B cell (primary cell): ENCODE measurements around the gene RARB. TPM values are rescaled to one million over a fixed set of nuclear protein-coding genes. Genes with fewer than 3 reads are reported as not detected.

Experiments
- ATAC-seq: fragments of 200-7000 bp; cut with Tn5 transposase; one replicate; pipeline ENCODE4 v1.10.0; 2021; ENCODE audit warnings: low read depth, mild to moderate bottlenecking, moderate number of reproducible peaks, moderate library complexity
- CTCF ChIA-PET: fragments of 350-600 bp; sonication (Branson Sonifier 250); formaldehyde crosslinking; loops from one replicate; lab custom pipeline; 2021; ENCODE audit warnings: antibody characterized with exemption, inconsistent platforms; lab: Charles Lee
- POLR2A ChIA-PET: fragments of 350-600 bp; sonication (Branson Sonifier 250); formaldehyde crosslinking; loops from one replicate; lab custom pipeline; 2021; ENCODE audit warnings: antibody characterized with exemption; lab: Charles Lee
- DNase-seq: peaks from one replicate; pipeline ENCODE4 v3.0.0; 2013
- H2AFZ ChIP-seq: 2 replicates; pipeline ENCODE4 v1.6.1; 2012; ENCODE audit warnings: mild to moderate bottlenecking, low read depth, low read length; ENCODE audit not compliant: insufficient read depth, poor library complexity, severe bottlenecking
- H3K27ac ChIP-seq, 2 donors: 1 replicate in 1 of 2; 2 replicates in 1 of 2; pipeline ENCODE4 v1.5.1; 2012 to 2013; ENCODE audit warnings: low read length in 2 of 2, mild to moderate bottlenecking in 2 of 2, moderate library complexity in 1 of 2
- H3K27me3 ChIP-seq, 4 experiments: fragments of 200-600 bp in 1 of 4; sonication (generic) in 1 of 4; replicated peaks in 1 of 4; 1 replicate in 2 of 4; 2 replicates in 2 of 4; pipeline versions ENCODE4 v1.6.1 to v1.7.0; 2013 to 2016; ENCODE audit warnings: low read length in 3 of 4, mild to moderate bottlenecking in 2 of 4, mixed read lengths in 1 of 4, moderate library complexity in 1 of 4; ENCODE audit not compliant: insufficient read depth in 4 of 4, control insufficient read depth in 3 of 4; ENCODE audit errors: control extremely low read depth in 1 of 4
- H3K36me3 ChIP-seq, 2 experiments: replicated peaks in 1 of 2; 1 replicate in 1 of 2; 2 replicates in 1 of 2; pipeline versions ENCODE4 v1.6.1 to v1.7.1; 2013; ENCODE audit warnings: low read length in 1 of 2; ENCODE audit not compliant: insufficient read depth in 2 of 2, control insufficient read depth in 1 of 2; ENCODE audit errors: control extremely low read depth in 1 of 2, extremely low read depth in 1 of 2
- H3K4me1 ChIP-seq, 2 donors: fragments of 200-600 bp in 1 of 2; sonication (generic) in 1 of 2; 1 replicate in 1 of 2; 2 replicates in 1 of 2; pipeline versions ENCODE4 v1.5.1 to v1.6.1; 2013 to 2017; ENCODE audit warnings: low read length in 2 of 2; ENCODE audit not compliant: control insufficient read depth in 2 of 2, insufficient read depth in 2 of 2
- H3K4me2 ChIP-seq: replicated peaks from 2 replicates; pipeline ENCODE3; 2012; ENCODE audit warnings: mild to moderate bottlenecking, low read depth, low read length; ENCODE audit not compliant: poor library complexity, severe bottlenecking
- H3K4me3 ChIP-seq, 5 experiments: fragments of 200-600 bp in 1 of 5; sonication (generic) in 1 of 5; 1 replicate in 3 of 5; 2 replicates in 2 of 5; pipeline versions ENCODE4 v1.5.1 to v1.7.0; 2011 to 2016; ENCODE audit warnings: low read length in 4 of 5, mild to moderate bottlenecking in 4 of 5, low read depth in 2 of 5, control low read depth in 1 of 5, moderate library complexity in 1 of 5; ENCODE audit not compliant: insufficient read depth in 1 of 5; ENCODE audit errors: control extremely low read depth in 1 of 5, extremely low read depth in 1 of 5
- H3K79me2 ChIP-seq: fragments of 200-600 bp; sonication (generic); one replicate; pipeline ENCODE4 v1.6.0; 2016; ENCODE audit warnings: low read length; ENCODE audit not compliant: control insufficient read depth, insufficient read depth
- H3K9ac ChIP-seq: fragments of 200-600 bp; sonication (generic); 2 replicates; pipeline ENCODE4 v1.6.1; 2017; ENCODE audit warnings: mild to moderate bottlenecking, low read length, moderate library complexity
- H3K9me3 ChIP-seq, 3 donors: one replicate each; pipeline versions ENCODE4 v1.6.1 to v1.7.1; 2013; ENCODE audit warnings: low read length in 2 of 3; ENCODE audit not compliant: control insufficient read depth in 2 of 3, insufficient read depth in 1 of 3; ENCODE audit errors: control extremely low read depth in 1 of 3
- H4K20me1 ChIP-seq: 2 replicates; pipeline ENCODE4 v1.6.0; 2012; ENCODE audit warnings: mild to moderate bottlenecking, low read length; ENCODE audit not compliant: insufficient read depth, control insufficient read depth, poor library complexity, severe bottlenecking
- H3K27ac Mint-ChIP-seq: one replicate; pipeline ENCODE4 v1.8.0; 2021; ENCODE audit warnings: mixed read lengths
- H3K27me3 Mint-ChIP-seq: one replicate; pipeline ENCODE4 v1.8.0; 2021; ENCODE audit warnings: mixed read lengths
- H3K4me1 Mint-ChIP-seq: one replicate; pipeline ENCODE4 v1.8.0; 2021; ENCODE audit warnings: mixed read lengths
- H3K4me3 Mint-ChIP-seq: one replicate; pipeline ENCODE4 v1.8.0; 2021; ENCODE audit warnings: mixed read lengths
- H3K9me3 Mint-ChIP-seq: one replicate; pipeline ENCODE4 v1.8.0; 2022; ENCODE audit warnings: mixed read lengths; ENCODE audit not compliant: insufficient read depth
- EZH2 ChIP-seq: IDR thresholded peaks from 2 replicates; pipeline ENCODE4 v1.6.1; 2012; ENCODE audit warnings: borderline replicate concordance, low read depth, mild to moderate bottlenecking, moderate library complexity, low read length; ENCODE audit not compliant: insufficient read depth, poor library complexity, severe bottlenecking
- WGBS: methylation state at CpG from one replicate; pipeline ENCODE4 v1.1.5; 2013; ENCODE audit warnings: missing lambda C conversion rate; ENCODE audit not compliant: insufficient coverage; 5-methylcytosine and 5-hydroxymethylcytosine counted together
- intact Hi-C: fragments of 100-400 bp; cut with micrococcal nuclease; formaldehyde crosslinking; loops from one replicate; pipeline ENCODE4 v1.10.0; 2022
- polyA plus RNA-seq: library from polyadenylated mRNA; depleted of rRNA; stranded (reverse); fragments of >200 nt; gene quantifications from 2 replicates; pipeline ENCODE4 v1.2.3, GENCODE V29; 2012
- total RNA-seq, 2 donors: library from RNA; stranded (reverse); fragments of 120-200 nt in 1 of 2; gene quantifications; 1 replicate in 1 of 2; 2 replicates in 1 of 2; pipeline versions ENCODE4 v1.2.3 to v1.2.4, GENCODE V29; 2013 to 2022
- TF ChIP-seq, protein P1 (sequence below): fragments of 200-600 bp; IDR thresholded peaks from one replicate; pipeline ENCODE4 v1.8.0; 2022; ENCODE audit warnings: antibody characterized with exemption, mild to moderate bottlenecking

RARB gene
- total and polyA plus RNA-seq, 2 donors (not counting 1 experiment from before 2014, with no cell fraction given): not detected

DNA sequence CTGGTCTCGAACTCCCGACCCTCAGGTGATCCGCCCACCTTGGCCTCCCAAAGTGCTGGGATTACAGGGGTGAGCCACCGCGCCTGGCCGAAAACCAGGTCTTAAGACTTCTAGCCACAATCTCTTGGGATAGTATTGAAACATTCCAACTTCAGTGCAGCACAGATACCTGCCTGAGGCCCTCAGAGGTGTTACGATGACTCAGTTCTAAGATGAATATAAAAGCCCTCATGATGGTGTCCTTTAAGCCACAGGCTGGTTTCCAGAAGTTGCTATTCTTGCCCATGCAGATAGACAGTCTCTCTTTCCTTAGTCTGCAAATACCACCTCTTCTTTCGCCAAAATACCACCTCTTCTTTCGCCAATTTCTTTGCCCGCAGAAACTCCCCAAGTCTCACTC lies 69.0 kb downstream of the RARB start:
- no peak overlapping the region for H3K4me2 ChIP-seq
- peaks cover 0 to 2% (median 0%) of the 10 kb centered on the region in 4 experiments for H3K27me3 ChIP-seq
- no peaks in the 10 kb centered on the region for H4K20me1 ChIP-seq
- CTCF ChIA-PET: no interaction called here
- no peaks in the 10 kb centered on the region for H3K27me3 Mint-ChIP-seq
- WGBS: 94% methylated on average over 7 of the region's 10 CpGs
- H2AFZ ChIP-seq: no peak overlapping the region
- H3K9me3 Mint-ChIP-seq: peaks cover 17% of the 10 kb centered on the region
- intact Hi-C loops: no loop called here
- POLR2A ChIA-PET: no interaction called here
- no peaks in the 10 kb centered on the region for H3K4me1 ChIP-seq
- H3K9me3 ChIP-seq: peaks cover 3 to 18% (median 4%) of the 10 kb centered on the region in 3 donors
- H3K4me3 Mint-ChIP-seq: no peak overlapping the region
- no peak overlapping the region for H3K9ac ChIP-seq
- DNase-seq (no peak), ATAC-seq (no peak)
- no peaks in the 10 kb centered on the region for H3K36me3 ChIP-seq
- no peaks in the 10 kb centered on the region for H3K4me1 Mint-ChIP-seq
- TF ChIP-seq EZH2: no peak
- TF ChIP-seq, protein P1, sequence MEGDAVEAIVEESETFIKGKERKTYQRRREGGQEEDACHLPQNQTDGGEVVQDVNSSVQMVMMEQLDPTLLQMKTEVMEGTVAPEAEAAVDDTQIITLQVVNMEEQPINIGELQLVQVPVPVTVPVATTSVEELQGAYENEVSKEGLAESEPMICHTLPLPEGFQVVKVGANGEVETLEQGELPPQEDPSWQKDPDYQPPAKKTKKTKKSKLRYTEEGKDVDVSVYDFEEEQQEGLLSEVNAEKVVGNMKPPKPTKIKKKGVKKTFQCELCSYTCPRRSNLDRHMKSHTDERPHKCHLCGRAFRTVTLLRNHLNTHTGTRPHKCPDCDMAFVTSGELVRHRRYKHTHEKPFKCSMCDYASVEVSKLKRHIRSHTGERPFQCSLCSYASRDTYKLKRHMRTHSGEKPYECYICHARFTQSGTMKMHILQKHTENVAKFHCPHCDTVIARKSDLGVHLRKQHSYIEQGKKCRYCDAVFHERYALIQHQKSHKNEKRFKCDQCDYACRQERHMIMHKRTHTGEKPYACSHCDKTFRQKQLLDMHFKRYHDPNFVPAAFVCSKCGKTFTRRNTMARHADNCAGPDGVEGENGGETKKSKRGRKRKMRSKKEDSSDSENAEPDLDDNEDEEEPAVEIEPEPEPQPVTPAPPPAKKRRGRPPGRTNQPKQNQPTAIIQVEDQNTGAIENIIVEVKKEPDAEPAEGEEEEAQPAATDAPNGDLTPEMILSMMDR: no peak
- no peak overlapping the region for H3K27ac ChIP-seq
- no peak overlapping the region for H3K27ac Mint-ChIP-seq
- H3K79me2 ChIP-seq: no peaks in the 10 kb centered on the region
- no peak overlapping the region for H3K4me3 ChIP-seq

DNA sequence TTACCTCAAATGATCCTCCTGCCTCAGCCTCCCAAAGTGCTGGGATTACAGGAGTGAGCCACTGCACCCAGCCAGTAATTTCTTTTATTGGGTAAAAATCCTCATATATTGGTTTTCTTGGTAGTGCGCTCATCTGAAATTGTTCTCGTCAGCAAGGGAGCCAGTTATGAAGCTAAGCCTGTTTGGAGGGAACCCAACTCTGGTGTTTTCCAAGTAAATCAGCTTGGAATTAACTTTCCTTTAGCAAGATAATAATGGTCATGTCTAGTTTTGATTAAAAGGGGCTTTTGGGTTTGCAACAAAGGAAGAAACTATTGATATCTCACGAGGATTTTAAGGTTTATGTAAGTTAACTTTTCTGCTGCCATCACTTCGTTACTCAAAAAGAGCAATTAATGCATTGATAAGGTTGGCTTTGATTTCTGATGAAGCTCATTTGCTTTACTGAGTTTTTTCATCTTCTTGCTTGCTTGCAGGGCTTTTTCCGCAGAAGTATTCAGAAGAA lies 72.7 kb downstream of the RARB start:
- no peaks in the 10 kb centered on the region for H3K4me1 ChIP-seq
- no peak for ATAC-seq
- Mint-ChIP-seq H3K4me3 (no peak overlapping the region), H3K4me1 (no peaks in the 10 kb centered on the region), H3K9me3 (no peaks in the 10 kb centered on the region), H3K27ac (no peak overlapping the region), H3K27me3 (peaks cover 3% of the 10 kb centered on the region)
- no peak for DNase-seq
- CTCF ChIA-PET: interaction anchor here (0.7 kb wide), 1 partner anchor 57 kb away, joined by 3 read pairs; no protein-coding TSS in a partner anchor
- WGBS: 100% methylated on average over 3 of the region's 5 CpGs
- H3K4me3 ChIP-seq: no peak overlapping the region
- POLR2A ChIA-PET: no interaction called here
- H3K9ac ChIP-seq: no peak overlapping the region
- H3K9me3 ChIP-seq: no peaks in the 10 kb centered on the region
- H3K79me2 ChIP-seq: no peaks in the 10 kb centered on the region
- no peak overlapping the region for H2AFZ ChIP-seq
- TF ChIP-seq EZH2: no peak
- TF ChIP-seq, protein P1: no peak
- intact Hi-C loops: no loop called here
- H3K27ac ChIP-seq: no peak overlapping the region
- H3K4me2 ChIP-seq: no peak overlapping the region
- no peaks in the 10 kb centered on the region for H4K20me1 ChIP-seq
- no peaks in the 10 kb centered on the region for H3K36me3 ChIP-seq
- H3K27me3 ChIP-seq: no peaks in the 10 kb centered on the region
